GM12873 (cell line): Measurements from ENCODE around the gene HIPK2.
A peak's percentile ranks its signal among the peaks of the same experiment; 100 is the strongest.

ENCODE experiments used
- TF ChIP-seq, protein P1 (sequence below): IDR thresholded peaks from 2 replicates; pipeline ENCODE4 v1.5.1; 2012; ENCODE audit warnings: low read depth, mild to moderate bottlenecking, moderate library complexity, low read length, control low read depth; ENCODE audit not compliant: insufficient read depth; ENCODE audit errors: missing control alignments

HIPK2 gene

GRCh38 chr7:139720705-139721231, 57.0 kb downstream of the HIPK2 start:
- TF ChIP-seq, protein P1, sequence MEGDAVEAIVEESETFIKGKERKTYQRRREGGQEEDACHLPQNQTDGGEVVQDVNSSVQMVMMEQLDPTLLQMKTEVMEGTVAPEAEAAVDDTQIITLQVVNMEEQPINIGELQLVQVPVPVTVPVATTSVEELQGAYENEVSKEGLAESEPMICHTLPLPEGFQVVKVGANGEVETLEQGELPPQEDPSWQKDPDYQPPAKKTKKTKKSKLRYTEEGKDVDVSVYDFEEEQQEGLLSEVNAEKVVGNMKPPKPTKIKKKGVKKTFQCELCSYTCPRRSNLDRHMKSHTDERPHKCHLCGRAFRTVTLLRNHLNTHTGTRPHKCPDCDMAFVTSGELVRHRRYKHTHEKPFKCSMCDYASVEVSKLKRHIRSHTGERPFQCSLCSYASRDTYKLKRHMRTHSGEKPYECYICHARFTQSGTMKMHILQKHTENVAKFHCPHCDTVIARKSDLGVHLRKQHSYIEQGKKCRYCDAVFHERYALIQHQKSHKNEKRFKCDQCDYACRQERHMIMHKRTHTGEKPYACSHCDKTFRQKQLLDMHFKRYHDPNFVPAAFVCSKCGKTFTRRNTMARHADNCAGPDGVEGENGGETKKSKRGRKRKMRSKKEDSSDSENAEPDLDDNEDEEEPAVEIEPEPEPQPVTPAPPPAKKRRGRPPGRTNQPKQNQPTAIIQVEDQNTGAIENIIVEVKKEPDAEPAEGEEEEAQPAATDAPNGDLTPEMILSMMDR: peak; percentile 40

GRCh38 chr7:139720186-139720585, 57.6 kb downstream of the HIPK2 start:
- TF ChIP-seq, protein P1: no peak

DNA sequence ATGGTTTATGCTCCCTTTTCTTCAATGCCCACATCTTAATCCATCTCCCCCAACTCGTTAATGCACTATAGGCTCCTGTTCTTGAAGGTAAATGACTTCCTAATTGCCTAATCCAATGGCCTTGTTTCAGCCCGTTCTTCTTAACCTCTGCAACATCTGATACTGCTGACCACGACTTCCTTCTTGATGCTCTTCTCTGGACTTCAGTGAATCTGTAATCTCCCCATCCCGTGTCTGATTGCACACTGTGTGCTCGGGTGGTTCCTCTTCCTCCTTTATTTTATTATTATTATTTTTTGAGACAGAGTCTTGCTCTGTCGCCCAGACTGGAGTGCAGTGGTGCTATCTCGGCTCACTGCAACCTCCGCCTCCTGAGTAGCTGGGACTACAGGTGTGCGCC, 58.9 kb downstream of the HIPK2 start:
- TF ChIP-seq, protein P1: no peak

DNA sequence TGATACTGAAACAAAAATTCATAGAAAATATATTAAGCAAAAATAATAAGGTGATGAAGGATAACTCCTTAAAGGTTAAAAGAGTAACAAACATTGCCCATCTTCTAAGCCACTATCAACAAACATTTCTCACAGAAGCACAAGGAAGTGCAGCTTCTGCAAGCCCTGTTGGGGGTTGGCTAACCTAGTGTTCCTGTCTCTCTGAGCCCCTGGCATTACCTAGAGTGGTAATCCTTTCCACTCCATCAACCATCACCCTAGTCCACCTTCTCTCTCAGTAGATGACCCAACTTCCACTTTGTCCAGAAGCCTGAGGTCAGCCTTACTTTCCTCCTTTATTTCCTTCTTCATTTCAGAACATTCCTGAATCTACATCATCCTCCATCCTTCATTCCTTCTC, 59.7 kb downstream of the HIPK2 start:
- TF ChIP-seq, protein P1: no peak

GRCh38 chr7:139716156-139716942, 61.4 kb downstream of the HIPK2 start:
- TF ChIP-seq, protein P1: no peak

GRCh38 chr7:139715194-139715815, 62.5 kb downstream of the HIPK2 start:
- TF ChIP-seq, protein P1: no peak

DNA sequence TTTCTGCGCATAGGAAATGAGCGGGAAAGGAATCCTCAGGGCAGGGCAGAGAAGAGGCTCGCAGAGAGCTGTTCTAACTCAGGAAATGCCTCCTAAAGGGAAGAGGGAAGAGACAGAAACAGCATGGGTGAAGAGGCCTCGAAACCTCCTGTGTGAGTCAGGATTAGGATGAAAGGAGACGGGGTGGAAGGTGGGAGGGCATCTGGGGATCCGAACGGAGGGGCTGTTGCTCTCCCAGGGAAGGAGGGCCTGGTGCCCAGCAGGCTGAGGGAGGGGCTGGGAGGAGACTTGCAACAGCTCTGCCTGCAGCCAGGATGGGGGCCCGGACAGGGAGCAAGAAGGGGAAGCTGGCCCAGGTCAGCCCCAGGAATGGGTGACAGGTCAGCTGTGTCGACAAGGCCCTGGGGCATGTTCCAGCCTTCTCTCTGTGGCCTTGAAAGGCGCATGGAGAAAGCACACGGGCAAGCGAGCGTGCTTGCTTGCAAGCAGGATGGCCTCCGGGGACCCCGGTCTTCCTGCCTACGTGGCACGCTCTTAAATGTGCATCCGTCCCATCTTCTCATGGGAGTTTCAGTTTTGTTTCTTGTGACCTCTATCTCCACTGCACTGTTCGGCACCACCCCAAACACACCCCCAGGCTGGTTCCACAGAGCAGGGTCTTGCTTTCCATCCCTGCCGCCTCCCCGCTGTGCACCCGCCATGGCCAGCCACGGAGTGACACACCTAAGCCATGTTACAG, 63.5 kb downstream of the HIPK2 start:
- TF ChIP-seq, protein P1: no peak
